ENCODE data around the gene RABGAP1L.

DNA sequence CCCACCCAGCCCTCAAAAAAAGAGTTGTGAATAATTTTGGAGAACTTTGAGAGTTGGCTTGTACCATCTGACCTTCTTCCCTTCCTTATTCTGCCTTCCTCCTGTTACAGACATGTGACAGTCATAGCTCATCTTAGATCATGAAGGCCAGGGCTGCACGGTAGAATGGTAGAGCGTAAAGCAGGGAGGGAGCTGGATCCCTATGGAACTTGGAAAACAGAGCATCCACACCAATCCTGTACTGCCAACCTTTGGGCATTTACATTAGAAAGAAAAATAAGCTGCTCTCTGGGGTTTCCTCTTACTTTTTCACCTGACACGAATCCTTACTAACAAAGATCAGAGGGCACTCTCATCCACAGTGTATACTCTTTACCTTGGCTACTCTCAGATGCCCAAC lies 409.9 kb downstream of the RABGAP1L start:
- TF ChIP-seq, protein P1, sequence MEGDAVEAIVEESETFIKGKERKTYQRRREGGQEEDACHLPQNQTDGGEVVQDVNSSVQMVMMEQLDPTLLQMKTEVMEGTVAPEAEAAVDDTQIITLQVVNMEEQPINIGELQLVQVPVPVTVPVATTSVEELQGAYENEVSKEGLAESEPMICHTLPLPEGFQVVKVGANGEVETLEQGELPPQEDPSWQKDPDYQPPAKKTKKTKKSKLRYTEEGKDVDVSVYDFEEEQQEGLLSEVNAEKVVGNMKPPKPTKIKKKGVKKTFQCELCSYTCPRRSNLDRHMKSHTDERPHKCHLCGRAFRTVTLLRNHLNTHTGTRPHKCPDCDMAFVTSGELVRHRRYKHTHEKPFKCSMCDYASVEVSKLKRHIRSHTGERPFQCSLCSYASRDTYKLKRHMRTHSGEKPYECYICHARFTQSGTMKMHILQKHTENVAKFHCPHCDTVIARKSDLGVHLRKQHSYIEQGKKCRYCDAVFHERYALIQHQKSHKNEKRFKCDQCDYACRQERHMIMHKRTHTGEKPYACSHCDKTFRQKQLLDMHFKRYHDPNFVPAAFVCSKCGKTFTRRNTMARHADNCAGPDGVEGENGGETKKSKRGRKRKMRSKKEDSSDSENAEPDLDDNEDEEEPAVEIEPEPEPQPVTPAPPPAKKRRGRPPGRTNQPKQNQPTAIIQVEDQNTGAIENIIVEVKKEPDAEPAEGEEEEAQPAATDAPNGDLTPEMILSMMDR (IDR thresholded peaks at IDR 0.05; ENCODE audit: low read depth, low read length, missing input control): no peak
- TF ChIP-seq GABPA (IDR thresholded peaks at IDR 0.05 in 1 of 2, conservative IDR thresholded peaks at IDR 0.05 in 1 of 2): no peak
- TF ChIP-seq, protein P2, sequence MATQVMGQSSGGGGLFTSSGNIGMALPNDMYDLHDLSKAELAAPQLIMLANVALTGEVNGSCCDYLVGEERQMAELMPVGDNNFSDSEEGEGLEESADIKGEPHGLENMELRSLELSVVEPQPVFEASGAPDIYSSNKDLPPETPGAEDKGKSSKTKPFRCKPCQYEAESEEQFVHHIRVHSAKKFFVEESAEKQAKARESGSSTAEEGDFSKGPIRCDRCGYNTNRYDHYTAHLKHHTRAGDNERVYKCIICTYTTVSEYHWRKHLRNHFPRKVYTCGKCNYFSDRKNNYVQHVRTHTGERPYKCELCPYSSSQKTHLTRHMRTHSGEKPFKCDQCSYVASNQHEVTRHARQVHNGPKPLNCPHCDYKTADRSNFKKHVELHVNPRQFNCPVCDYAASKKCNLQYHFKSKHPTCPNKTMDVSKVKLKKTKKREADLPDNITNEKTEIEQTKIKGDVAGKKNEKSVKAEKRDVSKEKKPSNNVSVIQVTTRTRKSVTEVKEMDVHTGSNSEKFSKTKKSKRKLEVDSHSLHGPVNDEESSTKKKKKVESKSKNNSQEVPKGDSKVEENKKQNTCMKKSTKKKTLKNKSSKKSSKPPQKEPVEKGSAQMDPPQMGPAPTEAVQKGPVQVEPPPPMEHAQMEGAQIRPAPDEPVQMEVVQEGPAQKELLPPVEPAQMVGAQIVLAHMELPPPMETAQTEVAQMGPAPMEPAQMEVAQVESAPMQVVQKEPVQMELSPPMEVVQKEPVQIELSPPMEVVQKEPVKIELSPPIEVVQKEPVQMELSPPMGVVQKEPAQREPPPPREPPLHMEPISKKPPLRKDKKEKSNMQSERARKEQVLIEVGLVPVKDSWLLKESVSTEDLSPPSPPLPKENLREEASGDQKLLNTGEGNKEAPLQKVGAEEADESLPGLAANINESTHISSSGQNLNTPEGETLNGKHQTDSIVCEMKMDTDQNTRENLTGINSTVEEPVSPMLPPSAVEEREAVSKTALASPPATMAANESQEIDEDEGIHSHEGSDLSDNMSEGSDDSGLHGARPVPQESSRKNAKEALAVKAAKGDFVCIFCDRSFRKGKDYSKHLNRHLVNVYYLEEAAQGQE (IDR thresholded peaks at IDR 0.05): no peak
- no peak for TF ChIP-seq HNF4A (conservative IDR thresholded peaks at IDR 0.05)
- no peak for TF ChIP-seq RXRA (IDR thresholded peaks at IDR 0.05)
- TF ChIP-seq, protein P3, sequence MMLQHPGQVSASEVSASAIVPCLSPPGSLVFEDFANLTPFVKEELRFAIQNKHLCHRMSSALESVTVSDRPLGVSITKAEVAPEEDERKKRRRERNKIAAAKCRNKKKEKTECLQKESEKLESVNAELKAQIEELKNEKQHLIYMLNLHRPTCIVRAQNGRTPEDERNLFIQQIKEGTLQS (IDR thresholded peaks at IDR 0.05): no peak
- TF ChIP-seq MAX (IDR thresholded peaks at IDR 0.05): no peak
- no peak for TF ChIP-seq YY1 (IDR thresholded peaks at IDR 0.05)
- no peak for TF ChIP-seq TAF1 (conservative IDR thresholded peaks at IDR 0.05)

All from liver (tissue), 3 donors.